Gastroesophageal sphincter (tissue), 3 donors: ENCODE data around the gene PARD6B.

Source experiments
- CTCF ChIP-seq, 4 experiments: fragments of 200-600 bp in 2 of 4; fragments of 450-650 bp in 2 of 4; sonication (generic) in 1 of 4; IDR thresholded peaks; one replicate each; pipeline ENCODE4 v1.5.1; 2017 to 2019; ENCODE audit warnings: antibody characterized with exemption in 4 of 4, mild to moderate bottlenecking in 2 of 4, moderate library complexity in 2 of 4
- EP300 ChIP-seq: sonication (generic); formaldehyde crosslinking; IDR thresholded peaks from one replicate; pipeline ENCODE4 v1.6.1; 2017; ENCODE audit warnings: antibody characterized with exemption, mild to moderate bottlenecking
- POLR2AphosphoS5 ChIP-seq: sonication (generic); formaldehyde crosslinking; IDR thresholded peaks from one replicate; pipeline ENCODE4 v1.6.1; 2017; ENCODE audit warnings: antibody characterized with exemption

GRCh38 chr20:50722424-50723155 lies 8.8 kb upstream of the PARD6B start:
- TF ChIP-seq CTCF (IDR thresholded peaks at IDR 0.05) (no peak), EP300 (no peak), POLR2AphosphoS5 (no peak)
